GM21367 (cell line): ENCODE measurements around the gene MYPN.
A peak's percentile ranks its signal among the peaks of the same experiment; 100 is the strongest.
"Not testable (repeated sequence)": the region's sequence is repeated elsewhere in the genome, so short reads cannot be mapped to it uniquely, and the experiment has no call there.

Experiments used
- ATAC-seq: cut with Tn5 transposase; IDR thresholded peaks from one replicate; pipeline ENCODE4 v1.9.1; 2021; ENCODE audit not compliant: unreplicated experiment

MYPN gene

GRCh38 chr10:68109331-68109730 is at the start of gene MYPN:
TSS of gene MYPN (plus strand) at chr10:68109488. CDS start at chr10:68121439, 11,951 bp downstream.
- ATAC-seq, result no peak

DNA sequence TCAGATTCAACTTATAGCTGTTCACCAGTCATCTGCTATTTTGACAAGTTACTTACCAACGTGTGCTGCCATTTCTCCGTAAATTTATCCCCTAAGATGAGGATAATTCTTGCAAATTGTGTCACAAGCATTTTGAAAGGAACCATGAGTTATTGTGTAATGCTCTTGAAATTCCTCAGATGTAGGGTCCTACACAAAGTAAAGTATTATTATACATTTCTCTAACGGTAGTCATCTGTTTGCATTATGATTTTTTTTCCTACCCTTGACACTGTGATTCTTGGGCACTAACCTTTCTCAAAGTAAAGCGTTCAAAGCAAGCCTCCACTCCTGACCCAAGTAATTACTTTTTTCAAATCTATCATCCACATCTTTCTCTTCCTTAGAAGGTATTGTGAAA is 42.3 kb upstream of the MYPN start:
- ATAC-seq, result no peak

- no peak for ATAC-seq
Observed at GRCh38 chr10:68067508-68067907, 41.8 kb upstream of the MYPN start.

DNA sequence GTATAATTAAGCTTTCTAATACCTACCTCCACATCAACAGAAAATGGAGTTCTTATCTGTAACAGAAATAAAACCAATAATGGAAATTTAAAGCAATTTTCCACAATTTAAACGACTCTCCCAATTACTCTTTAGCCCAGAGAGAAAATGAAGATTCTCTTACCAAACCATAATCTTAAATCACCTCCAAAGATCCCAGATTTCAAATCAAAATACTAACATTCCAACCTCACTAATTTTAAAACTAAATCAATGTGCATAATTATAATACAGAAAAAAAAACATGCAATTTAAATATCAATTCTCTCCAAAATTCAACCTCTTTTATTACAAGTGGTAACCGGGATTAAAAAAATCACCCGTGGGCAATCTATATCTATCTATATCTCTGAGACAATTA is 35.7 kb upstream of the MYPN start:
- no peak for ATAC-seq

- no peak for ATAC-seq
Observed at GRCh38 chr10:68074031-68074774, 35.1 kb upstream of the MYPN start.

GRCh38 chr10:68074775-68075549 is 34.3 kb upstream of the MYPN start, which contains the start of gene HERC4:
TSS of gene HERC4 (minus strand) at chr10:68075283. CDS start at chr10:68073108, 2,175 bp downstream.
- ATAC-seq, result peak; percentile 73

- no peak for ATAC-seq
Observed at GRCh38 chr10:68075550-68076004, 33.7 kb upstream of the MYPN start.

- not testable (repeated sequence) for ATAC-seq
Observed at GRCh38 chr10:68076081-68076480, 33.2 kb upstream of the MYPN start.

- no peak for ATAC-seq
Observed at GRCh38 chr10:68077026-68077425, 32.3 kb upstream of the MYPN start.

GRCh38 chr10:68079434-68079833 is 29.9 kb upstream of the MYPN start:
- ATAC-seq, result no peak

DNA sequence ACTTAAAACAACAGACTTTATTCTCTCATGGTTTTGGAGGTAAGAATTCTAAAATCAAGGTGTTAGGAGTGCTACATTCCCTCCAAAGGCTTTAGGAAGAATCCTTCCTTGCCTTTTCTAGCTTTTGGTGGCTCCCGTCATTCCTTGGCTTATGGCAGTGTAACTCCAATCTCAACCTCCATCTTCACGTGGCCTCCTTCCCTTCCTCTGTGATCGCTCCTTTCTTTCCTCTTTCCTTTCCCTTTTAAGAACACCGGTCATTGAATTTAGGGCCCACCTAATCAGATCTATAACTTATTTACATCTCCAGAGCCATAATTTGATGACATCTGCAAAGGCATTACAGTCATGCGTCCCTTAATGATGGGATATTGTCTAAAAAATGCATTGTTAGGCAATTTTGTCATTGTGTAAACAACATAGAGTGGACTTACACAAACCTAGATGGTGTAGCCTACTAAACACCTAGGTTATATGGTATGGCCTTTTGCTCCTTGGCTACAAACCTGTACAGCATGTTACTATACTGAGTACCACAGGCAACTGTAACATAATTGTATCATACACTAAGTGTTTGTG is 28.3 kb upstream of the MYPN start:
- ATAC-seq, result no peak

GRCh38 chr10:68081916-68082315 is 27.4 kb upstream of the MYPN start:
- no peak for ATAC-seq

DNA sequence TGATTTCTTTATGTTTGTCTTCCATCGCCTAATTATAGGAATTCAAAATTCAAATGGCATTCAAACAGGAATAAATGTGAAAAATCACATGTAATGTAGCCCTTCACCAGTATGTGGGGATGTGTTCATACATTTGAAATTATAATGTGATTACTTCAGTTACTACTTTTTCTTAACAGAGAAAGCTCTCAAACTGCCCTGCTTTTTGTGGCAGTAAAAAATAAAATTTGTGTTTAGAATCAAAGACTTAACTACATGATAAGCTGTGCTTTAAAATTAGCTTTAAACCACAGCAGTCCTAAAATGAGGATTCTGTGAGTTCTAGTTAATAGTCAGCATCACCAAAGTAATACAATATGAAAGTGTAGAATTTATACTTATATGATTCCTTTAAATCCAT is 26.4 kb upstream of the MYPN start:
- no peak for ATAC-seq

DNA sequence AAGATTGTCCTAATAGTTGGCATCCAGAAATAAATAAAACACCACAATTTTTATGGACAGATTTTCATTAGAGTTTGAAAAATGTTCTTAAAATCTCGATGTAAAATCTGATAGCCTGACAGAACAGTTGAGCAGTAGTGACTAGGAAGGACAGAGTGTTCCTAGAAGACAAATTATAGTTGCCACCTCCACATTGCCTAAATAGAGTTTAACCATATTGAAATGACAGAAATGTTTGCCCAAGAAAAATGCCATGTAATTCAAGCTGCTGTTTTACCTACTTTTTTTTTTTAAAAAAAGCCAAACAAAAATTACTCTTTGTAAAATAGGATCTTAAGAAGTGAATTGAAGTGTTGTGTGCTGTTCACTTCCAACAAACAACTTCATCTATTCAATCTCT is 25.3 kb upstream of the MYPN start:
- ATAC-seq, result no peak

DNA sequence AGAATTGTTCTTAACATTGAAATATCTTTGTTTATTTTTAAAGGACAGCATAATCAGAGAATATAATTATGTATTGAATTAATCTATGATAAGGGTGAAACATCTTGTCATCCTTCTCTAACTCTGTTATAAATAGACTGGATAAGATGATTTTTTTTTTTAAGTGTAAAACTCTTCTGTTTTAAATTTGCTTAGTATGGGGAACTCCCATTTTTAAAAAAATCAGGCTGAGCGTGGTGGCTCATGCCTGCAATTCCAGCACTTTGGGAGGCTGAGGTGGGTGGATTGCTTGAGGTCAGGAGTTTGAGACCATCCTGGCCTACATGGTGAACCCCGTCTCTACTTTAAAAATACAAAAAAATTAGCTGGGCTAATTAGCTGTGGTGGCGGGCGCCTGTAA is 24.8 kb upstream of the MYPN start:
- ATAC-seq, result no peak

DNA sequence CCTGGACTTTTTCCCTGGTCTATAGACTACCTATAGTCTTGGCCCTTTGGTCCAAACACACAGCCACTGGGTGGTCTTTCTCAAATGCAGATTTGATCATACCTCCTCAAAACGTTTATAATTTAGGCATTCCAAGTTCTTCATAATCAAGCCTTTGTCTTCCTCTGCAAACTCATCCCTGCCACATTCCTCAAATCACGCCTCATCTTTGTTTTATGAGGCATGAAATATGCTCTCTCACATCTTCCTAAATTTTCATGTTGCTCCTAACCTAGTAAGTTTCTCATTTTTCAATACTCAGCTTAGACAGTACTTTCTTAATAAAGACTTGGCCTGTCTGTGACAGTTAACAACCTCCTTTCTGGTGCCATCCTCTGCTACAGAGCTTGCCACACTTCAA is 23.3 kb upstream of the MYPN start:
- no peak for ATAC-seq

- ATAC-seq, result no peak
Observed at GRCh38 chr10:68086910-68087684, 22.2 kb upstream of the MYPN start.

GRCh38 chr10:68087685-68088401 is 21.4 kb upstream of the MYPN start:
- no peak for ATAC-seq

DNA sequence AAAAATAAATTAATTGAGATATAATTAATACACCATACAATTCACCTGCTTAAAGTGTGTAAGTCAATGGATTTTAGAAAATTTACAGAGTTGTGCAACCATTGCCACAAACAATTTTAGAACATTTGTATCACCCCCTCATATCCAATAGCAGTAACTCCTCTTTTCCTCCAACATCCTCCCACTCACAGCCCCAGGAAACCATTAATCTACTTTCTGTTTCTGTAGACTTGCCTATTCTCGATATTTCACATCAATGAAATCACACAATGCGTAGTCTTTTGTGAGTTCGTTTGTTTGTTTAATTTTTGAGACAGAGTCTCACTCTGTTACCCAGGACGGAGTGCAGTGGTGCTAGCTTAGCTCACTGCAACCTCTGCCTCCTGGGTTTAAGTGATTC is 20.5 kb upstream of the MYPN start:
- no peak for ATAC-seq

DNA sequence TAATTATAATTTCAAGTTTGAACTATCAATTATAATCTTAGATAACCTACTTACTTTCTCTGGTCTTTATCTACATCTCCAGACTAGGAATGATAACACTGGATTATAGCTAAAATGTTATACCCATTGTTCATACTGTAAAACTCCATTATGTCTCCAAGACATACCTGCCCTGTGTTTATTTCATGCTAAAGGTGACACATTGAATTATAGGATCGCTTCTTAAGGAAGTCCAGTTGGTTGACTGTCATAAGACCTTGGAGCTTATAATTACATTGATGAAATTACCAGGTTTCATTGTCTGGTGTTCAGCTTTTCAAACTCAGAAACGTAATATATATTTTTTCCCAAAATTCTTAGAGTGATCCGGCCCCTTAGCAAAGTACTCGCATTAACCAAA is 18.7 kb upstream of the MYPN start:
- ATAC-seq, result no peak
